ENCODE results near the gene SLC24A1.
"Not testable (repeated sequence)": the region's sequence is repeated elsewhere in the genome, so short reads cannot be mapped to it uniquely, and the experiment has no call there.

Gene SLC24A1

DNA sequence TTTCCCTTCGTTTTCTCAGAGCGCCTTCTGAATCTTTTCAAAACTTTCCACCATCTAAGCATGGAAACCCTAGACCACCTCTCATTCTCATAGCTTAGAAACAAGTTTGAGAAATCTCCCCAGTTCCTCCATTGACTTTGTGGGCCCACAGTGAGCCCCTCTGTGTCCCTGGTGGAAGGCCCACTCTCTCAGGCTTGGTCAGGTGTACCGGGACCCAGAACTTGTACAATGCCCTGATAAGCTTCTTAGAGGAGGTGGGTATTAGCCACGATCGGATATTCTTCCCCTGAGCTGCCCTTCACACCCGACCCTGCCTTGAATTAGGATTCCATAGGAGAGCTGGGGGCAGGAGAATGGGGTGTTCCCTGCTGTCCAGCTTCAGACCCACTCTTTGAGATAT lies at the start of gene SLC24A1:
SLC24A1 (plus strand) TSS at position 301 of the 400 bp plus-strand sequence. CDS start 2,143 bp downstream, outside the sequence.
- DNase-seq, result no peak

DNA sequence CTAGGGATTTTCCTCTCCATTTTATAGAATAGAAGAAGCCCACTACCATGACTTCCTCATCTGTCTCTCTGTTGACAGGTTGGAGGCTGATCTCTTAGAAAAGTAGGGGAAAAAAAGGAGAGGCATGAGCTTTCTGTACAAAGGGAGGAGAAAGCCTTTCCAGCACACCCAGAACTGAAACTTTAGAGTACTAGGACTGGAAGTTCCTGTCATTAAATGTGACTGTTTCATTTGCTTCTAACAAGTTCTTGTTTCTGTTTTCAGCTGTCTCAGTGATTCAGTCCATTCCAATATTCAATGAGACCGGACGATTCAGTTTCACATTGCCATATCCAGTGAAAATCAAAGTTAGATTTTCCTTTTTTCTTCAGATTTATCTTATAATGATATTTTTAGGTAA lies 49.8 kb upstream of the SLC24A1 start:
- DNase-seq, result no peak

DNA sequence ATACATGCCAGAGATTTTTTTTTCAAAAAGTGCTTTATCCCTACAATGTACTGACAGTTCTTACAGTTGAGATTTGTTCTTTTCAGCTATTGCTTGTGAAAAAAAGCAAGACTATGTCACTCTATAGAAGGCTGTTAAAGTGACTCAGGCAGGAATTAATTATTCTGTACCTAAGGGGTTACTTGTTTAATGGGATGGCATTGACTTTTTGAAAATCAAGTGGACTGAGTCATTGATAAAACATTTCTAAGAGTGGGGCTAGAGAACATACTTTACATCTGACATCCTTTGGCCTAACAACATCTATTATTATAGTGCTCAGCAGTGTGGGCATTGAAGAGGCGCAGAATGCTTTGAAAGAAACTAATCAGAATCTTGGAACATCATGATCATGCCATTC lies 45.1 kb upstream of the SLC24A1 start:
- DNase-seq, result peak; percentile 68

DNA sequence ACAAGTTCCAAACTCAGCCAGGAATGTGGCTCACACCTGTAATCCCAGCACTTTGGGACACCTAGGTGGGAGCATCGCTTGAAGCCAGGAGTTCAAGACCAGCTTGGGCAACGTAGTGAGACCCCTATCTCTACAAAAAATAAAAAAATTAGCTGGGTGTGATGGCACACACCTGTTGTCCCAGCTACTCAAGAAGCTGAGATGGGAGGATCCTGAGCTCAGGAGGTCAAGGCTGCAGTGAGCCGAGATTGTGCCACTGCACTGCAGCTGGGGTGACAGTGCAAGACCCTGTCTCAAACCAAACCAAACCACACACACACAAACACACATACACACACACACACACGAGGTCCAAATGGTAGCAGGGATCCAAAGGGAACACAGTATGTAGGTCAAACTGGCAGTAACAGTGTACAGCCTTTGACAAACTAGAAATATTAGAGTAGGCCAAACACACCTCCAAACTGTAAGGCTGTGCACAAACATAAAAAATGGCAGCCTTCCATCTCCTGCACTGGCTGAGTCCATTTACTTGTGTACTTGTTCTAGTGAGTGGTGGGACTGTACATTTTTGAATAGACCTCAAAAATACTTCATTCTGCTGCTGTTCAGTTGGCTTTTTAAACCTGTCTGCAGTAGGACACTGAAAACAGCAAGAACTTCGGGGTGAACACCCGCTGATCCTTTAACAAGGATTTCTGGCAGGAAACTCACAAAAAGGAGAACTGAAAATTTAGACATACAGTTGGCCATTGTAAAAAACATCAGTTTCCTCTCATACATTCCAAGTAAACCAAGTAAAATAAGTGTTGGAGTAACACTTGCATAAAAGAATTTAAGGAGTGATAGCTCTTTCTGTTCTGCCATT lies 44.4 kb upstream of the SLC24A1 start:
- no peak for DNase-seq

DNA sequence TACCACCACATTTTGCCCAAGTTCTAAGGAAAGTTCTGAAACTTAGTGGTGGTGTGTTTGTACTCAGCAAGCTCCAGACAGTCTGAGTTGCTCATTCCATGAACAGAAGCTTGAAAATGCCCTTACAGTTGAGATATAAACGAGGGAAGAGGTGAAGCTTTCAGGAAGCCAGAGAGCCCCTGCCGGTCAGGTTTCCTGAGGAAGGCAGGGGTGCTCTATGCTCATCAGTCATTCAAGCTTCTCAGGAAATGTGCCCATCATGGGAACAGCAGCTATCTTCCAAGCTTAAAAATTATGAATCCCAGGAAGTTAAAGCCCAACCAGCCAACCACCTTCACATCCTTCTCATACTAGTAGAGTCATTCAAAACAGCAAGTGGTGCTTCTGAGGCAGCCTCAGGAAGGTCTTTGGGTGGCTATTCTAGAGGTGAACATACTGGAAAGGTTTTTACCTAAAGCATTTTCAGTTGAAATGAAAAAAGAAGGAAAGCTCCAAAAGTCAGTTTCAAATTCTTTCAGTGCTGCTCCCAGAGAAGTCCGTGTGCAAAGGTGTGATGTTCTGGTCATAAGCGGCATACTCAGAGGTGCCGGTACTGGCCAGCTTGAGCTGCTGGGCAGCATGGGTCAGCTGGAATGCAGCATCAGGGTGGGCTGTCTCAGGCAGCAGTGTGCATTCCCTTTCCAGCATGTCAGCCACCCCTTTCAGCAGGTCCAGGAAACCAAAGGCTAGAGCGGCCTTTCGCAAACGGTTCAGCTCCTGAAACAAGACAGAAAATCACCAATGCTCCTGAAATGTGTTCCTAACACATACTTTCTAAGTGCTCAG lies 42.6 kb upstream of the SLC24A1 start:
- DNase-seq, result no peak

DNA sequence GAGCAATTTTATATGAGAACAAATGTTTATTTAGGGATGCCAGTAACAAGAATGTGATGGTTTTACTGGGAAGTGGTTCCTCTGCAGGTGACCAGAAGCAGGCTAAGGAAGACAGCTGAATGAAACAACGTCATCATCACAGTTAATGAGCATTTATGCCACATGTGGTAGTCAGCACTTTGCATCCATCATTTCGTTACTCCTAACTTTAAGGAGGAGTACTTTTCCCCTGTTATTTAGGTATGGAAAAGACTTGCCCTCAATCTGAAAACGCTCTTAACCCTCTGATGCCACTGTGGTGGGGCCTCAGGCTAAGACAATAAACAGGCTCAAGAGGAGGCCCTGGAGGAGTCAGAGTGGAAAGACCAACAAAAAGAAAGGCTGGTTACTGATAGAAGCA lies 42.0 kb upstream of the SLC24A1 start:
- DNase-seq, result no peak

DNA sequence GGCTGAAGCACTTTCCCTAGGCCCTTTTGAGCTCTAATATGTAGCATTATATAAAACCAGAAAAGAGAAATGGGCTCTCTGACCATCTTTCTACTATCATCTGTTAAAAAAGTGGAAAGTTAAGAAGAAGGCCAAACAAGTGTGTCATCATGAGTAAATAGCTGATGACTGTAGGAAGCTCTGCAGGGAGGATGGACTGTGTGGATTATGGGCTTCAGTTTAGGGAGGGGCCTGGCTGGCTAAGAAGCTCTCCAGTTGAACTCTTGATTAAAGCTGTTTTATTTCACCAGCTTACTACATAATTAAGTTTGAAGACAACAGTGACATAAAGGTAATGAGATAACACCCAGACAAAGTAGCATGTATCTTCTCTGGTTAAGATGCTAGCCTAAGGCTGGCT lies 41.5 kb upstream of the SLC24A1 start:
- peak; percentile 62 for DNase-seq

DNA sequence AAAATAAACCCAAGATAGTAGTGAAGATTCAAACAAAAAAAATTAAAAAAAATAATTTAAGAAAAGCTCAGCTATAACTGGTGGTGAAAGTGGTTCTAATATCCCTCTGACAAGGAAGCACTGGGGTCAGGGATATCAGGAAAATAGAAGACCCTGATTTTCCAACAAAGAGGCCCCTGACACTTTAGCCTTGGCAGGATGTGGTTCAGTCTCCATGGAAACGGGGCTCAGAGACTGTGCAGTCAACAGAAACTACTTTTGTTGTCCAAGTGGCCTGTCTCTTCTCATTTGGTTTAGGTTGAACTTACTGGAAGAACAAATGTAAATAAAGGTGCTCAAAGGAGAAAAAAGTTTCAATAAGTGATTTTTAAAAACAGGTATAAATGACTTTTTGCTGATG lies 38.0 kb upstream of the SLC24A1 start:
- DNase-seq, result no peak

DNA sequence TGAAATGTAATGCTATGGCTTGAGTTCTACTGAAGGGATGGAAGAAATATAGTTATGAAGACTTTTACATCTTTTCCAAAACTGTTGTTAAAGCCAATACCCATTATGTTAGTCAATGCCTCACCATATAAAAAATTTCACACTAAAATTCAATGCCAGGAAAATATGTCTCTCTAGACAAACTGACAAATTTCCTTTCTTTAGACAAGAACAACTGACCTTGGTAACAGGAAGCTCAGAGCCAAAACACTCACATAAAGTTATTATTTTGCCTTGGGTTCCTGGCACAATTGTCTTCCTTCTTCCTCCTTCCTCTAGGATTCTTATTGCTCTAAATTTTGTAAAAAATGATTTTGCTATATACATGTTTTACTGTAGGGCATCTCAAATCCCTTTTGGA lies 37.5 kb upstream of the SLC24A1 start:
- no peak for DNase-seq

DNA sequence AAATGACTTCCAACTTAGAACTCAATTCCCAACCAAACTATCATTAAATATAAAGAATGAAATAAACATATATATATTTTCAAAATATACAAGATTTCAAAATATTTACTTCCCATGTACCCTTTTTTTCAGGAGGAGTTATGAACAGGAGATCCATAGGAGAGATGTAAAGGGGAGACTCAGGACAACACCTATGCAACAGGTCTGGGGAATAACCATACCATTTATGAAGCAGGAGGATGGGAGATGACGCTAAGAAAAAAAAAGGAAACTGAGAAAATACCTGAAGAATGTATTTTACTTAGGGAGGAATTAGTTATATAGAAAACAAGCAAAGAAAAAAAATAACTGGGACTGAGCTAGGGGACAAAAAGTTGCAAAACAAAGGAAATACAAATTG lies 34.6 kb upstream of the SLC24A1 start:
- DNase-seq, result no peak

DNA sequence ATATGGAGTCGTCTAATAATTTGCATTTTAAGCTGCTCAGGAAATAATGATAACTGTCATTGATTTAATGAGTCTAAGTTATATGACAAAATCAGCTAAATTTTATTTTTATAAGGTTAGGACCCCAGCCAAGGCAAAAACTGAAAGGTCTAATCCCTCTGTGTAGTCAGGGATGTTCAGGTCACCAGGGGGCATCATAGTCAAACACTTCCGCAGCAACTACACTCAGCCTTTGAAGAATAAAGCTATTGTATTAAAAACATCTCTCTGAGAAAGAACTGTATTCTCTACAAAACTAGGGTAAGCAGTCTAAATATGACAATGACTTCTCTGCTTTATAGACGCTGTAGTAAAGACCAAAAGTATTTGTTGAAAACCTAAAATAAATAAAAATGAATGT lies 25.8 kb upstream of the SLC24A1 start:
- DNase-seq, result no peak

DNA sequence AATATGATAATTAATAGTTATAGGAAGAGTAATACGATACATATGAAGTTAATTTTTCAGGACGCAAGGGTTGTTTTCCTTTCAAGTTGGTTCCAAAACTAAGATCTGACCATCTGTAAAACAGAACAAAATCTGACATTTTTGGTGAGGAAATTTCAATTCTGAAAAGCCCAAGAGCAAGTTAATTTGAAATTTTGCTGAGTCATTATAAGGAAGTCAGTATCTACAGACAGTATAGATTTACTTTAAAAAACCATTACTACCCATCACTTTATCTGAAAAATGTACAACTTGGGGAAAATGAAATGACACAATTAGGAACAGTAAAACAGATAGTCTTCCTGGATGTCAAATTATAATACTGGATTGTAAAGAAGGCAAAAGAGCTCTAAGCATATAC lies 23.3 kb upstream of the SLC24A1 start:
- no peak for DNase-seq

DNA sequence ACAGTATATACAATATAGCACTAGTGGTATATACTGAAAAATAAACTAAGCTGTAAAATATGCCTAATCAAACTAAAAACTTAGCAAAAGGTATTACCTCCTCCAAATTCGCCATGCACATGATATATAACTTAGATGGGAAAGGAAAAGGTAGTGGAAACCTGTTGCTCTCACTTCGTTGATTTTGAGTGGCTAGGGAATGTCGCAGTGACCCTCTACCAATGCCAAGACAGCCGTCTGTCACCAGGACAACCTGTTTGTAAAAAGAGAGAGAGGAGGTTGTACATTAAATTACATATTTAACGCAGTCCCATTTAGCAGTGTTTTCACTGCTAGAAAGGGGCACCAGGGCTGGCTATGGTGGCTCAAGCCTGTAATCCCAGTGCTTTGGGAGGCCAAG lies 22.1 kb upstream of the SLC24A1 start:
- DNase-seq, result no peak

DNA sequence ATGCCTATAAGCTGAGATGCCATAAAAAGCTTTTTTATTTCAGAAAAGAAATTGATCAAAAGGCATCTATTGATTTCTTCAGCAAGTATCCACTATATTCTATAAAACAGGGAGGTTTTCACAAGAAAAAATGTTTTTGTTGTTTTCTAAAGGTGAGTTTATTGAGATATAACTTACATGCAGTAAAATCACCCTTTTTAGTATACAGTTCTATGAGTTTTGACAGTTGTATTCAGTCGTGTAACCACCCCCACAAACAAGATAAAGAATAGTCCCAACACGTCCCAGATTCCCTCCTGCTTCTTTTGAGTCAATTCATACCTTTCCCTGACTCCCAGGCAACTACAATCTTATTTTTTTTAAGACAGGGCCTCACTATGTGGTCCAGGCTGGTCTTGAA lies 18.6 kb upstream of the SLC24A1 start:
- no peak for DNase-seq

DNA sequence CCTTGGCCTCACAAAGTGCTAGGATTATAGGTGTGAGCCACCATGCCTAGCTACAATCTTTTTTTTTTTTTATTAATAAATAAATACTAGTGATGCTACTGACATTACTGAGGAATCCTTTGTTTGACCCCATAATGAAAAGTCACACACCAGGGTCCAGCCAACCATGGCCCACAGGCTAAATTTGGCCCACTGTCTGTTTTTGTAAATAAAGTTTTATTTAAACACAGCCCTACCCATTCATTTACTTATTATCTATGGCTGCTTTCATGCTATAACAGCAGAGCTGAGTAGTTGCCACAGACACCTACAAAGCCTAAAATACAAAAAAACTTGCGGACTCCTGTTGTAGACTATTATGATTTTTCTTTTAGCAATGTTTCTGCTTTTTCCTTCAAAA lies 18.2 kb upstream of the SLC24A1 start:
- DNase-seq, result no peak

DNA sequence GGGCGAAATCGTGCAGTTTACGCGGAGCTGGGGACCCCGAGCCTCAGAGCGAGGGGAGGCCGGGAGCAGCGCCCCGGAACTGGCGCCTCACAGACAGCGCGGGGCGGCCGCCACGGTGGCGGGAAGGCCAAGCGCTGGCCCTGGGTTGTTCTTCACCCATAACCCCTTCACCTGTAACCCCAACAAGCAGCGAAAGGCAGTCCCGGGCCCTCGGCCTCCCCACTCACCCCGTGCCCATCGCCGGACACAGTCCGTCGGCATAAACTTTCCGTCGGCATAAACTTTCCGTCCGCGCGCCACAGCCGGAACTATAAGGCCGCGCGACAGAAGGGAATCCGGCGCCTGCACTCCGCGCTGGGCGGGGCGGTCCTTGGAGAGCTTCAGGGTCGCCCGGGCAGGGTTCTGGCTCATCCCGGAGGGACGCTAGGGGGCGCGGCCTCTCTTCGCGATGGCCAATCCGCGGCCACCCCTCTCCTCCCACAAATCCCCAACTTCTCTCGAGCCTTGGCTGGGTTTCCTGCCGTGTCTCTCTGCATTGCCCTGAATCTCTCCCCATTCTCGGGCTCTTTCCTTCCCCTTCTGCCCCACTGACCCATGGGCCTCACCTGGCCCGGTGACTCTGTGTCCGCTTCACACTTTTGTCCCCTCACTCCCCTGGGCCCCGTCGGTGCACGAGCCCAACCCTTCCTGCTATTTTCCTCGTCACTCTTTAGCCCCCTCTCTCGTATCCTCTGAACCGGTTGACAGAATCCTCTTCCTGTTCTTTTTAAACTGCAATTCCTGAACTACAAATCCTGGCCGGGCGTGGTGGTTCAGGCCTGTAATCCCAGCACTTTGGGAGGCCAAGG lies 10.6 kb upstream of the SLC24A1 start, which contains the start of gene INTS14:
INTS14 (minus strand) TSS at position 261 of the 848 bp plus-strand sequence. CDS start 3,751 bp downstream, outside the sequence.
- DNase-seq, result peak; percentile 98

DNA sequence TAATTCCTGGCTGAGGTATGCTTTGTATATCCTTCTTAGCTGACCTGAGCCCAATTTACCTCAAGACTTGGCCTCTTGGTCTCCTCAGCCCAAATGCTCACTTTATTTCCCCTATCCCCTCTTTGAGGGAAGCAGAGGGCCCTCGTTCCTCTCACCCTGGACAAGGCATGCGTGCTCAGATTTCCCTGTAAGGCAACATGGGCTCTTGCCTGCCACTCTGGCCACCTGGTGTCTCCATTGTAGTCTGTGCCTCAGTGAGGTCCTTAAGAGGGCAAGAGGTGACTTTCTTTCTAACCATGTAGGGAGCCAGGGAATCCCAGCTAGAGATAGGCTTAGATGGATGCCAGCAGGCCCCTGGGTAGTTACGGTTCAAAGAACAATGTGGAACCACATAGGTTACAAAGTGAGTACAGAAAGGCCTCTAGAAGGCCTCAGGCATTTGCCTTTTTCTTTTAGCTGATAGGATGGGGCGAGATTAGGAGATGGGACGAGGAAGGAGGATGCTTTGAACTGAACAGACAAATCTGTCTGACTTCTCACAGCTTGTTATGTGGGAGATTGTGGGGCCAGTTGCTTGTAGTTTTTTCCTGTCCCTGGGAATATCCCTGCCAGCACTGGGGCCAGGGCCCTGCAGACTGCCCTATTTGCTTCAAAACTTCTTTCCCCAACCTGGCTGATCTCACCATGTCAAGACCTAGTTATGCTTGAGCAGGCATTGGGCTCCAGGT lies 9.7 kb upstream of the SLC24A1 start:
- DNase-seq, result no peak

DNA sequence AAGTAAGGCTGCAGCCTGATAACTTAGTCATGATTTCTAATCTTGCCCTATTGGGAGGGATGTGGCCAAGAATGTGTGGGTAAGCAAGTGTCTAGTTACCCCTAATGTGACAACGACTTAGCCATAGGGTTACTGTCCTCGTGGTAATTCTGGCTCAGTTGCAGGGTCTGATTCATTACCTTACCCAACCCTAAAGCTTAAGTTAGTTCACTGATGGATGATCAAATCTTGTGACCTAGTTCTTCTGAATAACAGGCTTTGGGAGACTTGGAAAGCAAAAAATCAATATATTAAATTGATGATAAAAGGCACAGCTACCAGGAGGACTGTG lies 9.2 kb upstream of the SLC24A1 start:
- no peak for DNase-seq

DNA sequence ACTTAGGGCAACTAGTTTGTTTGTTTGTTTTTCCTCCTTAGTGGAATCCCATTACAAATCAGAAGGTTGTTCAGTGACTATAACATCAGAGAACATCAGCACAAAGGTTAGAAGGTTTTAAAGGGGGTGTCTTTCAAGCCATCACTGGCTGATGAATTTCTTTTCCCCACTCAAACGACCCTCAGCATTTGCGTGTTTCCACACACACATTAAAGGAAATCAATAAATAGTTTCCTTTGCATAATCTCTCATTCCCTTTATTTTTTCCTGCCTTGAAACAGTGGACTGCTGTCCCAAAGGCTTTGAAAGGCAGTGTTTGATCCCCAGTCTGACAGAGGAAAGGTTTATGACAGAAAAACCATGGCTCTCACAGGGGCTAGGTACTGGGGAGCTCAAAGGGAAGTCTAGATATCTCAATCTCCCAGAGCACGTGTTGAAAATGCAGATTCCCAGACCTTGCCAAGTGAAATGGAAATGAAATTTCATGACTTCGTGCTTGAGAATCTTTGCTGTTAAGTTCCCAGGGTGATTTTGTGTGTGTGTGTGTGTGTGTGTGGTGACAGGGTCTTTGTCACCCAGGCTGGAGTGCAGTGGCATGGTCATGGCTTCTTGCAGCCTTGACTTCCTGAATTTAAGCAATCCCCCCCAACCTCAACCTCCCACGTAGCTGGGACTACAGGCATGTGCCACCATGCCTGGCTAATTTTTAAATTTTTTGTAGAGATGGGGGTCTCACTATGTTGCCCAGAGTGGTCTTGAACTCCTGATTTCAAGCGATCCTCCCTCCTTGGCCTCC lies 8.6 kb upstream of the SLC24A1 start:
- no peak for DNase-seq

DNA sequence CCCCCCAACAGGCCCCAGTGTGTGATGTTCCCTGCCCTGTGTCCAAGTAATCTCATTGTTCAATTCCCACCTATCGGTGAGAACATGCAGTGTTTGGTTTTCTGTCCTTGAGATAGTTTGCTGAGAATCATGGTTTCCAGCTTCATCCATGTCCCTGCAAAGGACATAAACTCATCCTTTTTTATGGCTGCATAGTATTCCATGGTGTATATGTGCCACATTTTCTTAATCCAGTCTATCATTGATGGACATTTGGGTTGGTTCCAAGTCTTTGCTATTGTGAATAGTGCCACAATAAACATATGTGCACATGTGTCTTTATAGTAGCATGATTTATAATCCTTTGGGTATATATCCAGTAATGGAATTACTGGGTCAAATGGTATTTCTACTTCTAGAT lies 5.9 kb upstream of the SLC24A1 start:
- not testable (repeated sequence) for DNase-seq

DNA sequence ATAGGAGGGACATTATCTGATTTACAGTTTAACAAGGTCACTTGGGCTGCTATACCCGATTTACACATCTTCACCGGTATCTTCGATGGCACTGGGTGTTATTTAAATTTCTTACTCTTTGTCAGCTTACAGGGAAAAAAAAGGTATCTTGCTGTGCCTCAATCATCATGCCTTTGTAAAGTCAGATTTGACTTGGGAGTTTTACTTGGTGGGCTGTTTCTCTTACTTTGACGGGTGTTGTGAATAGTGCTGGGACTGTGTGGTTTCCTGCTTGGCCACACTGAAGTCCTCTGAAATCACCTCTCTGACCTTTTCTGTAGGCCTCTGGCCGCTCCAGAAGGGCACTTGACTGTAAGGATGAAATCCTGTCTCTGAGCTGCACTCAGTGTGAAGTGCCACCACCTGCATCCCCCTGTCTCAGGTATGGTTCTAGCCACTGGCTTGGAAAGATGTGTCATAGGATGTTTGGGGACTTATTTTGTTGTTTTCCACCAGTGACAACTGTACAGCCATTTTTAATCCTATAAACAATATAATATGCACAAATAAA lies 3.1 kb upstream of the SLC24A1 start:
- DNase-seq, result no peak

All from NCI-H226 (cell line).